Upper lobe of left lung (tissue), 4 donors: ENCODE data around the gene SLC22A1.
"Not testable (repeated sequence)": the region's sequence is repeated elsewhere in the genome, so short reads cannot be mapped to it uniquely, and the experiment has no call there.

Experiments used
- CTCF ChIP-seq, 6 experiments: fragments of 450-650 bp in 4 of 6; fragments of 200-600 bp in 2 of 6; sonication (generic) in 2 of 6; IDR thresholded peaks; one replicate each; pipeline ENCODE4 v1.5.1; 2016 to 2019; ENCODE audit warnings: antibody characterized with exemption in 6 of 6
- POLR2AphosphoS5 ChIP-seq, 2 donors: sonication (generic); formaldehyde crosslinking; IDR thresholded peaks; one replicate each; pipeline ENCODE4 v1.5.1; 2017; ENCODE audit warnings: antibody characterized with exemption in 2 of 2

GRCh38 chr6:160092176-160092575 is 29.4 kb upstream of the SLC22A1 start:
- not testable (repeated sequence) for TF ChIP-seq CTCF, POLR2AphosphoS5 (IDR thresholded peaks at IDR 0.05)
